ENCODE results near the gene SLC35D1. TPM values are rescaled to one million over a fixed set of nuclear protein-coding genes. Genes with fewer than 3 reads are reported as not detected.

The SLC35D1 gene
- polyA plus RNA-seq, 1 of the 3 experiments (the other 2 are of a cell fraction): 4.8 TPM

- Histone ChIP-seq H3K9me2 (no peaks in the 10 kb centered on the region), H3K4me3 (ENCODE audit: low read depth in 2 of 2, low read length in 1 of 2) (no peak overlapping the region), H3K36me3 (replicated peaks in 1 of 2; ENCODE audit: control insufficient read depth in 1 of 2, insufficient read depth in 2 of 2, low read length in 1 of 2) (peaks cover 33% of the 10 kb centered on the region in 2 experiments), H2AFZ (ENCODE audit: low read depth) (no peak overlapping the region), H3K4me1 (ENCODE audit: control insufficient read depth in 1 of 2, insufficient read depth in 2 of 2, low read depth in 1 of 2, low read length in 1 of 2) (peaks cover 6 to 20% of the 10 kb centered on the region in 2 experiments; a peak in 3 of 4 replicates), H3K9me3 (no peaks in the 10 kb centered on the region), H3K4me2 (no peak overlapping the region), H3F3A (replicated peaks; ENCODE audit: insufficient read depth) (peaks cover 6% of the 10 kb centered on the region), H3K9ac (no peak overlapping the region), H4K20me1 (ENCODE audit: insufficient read depth) (no peaks in the 10 kb centered on the region), H3K27ac (ENCODE audit: low read depth in 2 of 2, low read length in 1 of 2) (peak overlapping the region; percentile 60 to 61), H3K79me2 (ENCODE audit: insufficient read depth) (no peaks in the 10 kb centered on the region), H3K27me3 (ENCODE audit: insufficient read depth) (no peaks in the 10 kb centered on the region)
- CTCF ChIA-PET: interaction anchor here (1.9 to 2.5 kb wide), 2 partner anchors 22 to 23 kb away, joined by 5 to 9 read pairs; no protein-coding TSS in a partner anchor
- DNase-seq: no peak
- TF ChIP-seq ZBTB33 (IDR thresholded peaks at IDR 0.05; ENCODE audit: borderline replicate concordance, low read depth): no peak
- no peak for TF ChIP-seq FOSL2 (IDR thresholded peaks at IDR 0.05; ENCODE audit: borderline replicate concordance, low read depth)
- TF ChIP-seq EZH2phosphoT487 (IDR thresholded peaks at IDR 0.05; ENCODE audit: borderline replicate concordance, low read depth): no peak
- TF ChIP-seq EP300 (IDR thresholded peaks at IDR 0.05; ENCODE audit: borderline replicate concordance in 1 of 2, low read depth in 1 of 2, low read length in 1 of 2): no peak
- no peak for TF ChIP-seq PBX3 (IDR thresholded peaks at IDR 0.05)
- TF ChIP-seq CTCF (IDR thresholded peaks at IDR 0.05): no peak
- no peak for TF ChIP-seq NFIC (IDR thresholded peaks at IDR 0.05; ENCODE audit: borderline replicate concordance)
- no peak for TF ChIP-seq CHD2 (IDR thresholded peaks at IDR 0.05; ENCODE audit: low read length, partially characterized antibody)
- no peak for TF ChIP-seq NRF1 (IDR thresholded peaks at IDR 0.05; ENCODE audit: low read depth, low read length)
- TF ChIP-seq SMC3 (IDR thresholded peaks at IDR 0.05; ENCODE audit: low read depth, low read length): no peak
- no peak for TF ChIP-seq RXRA (IDR thresholded peaks at IDR 0.05; ENCODE audit: borderline replicate concordance, low read depth)
- no peak for TF ChIP-seq FOXJ3 (CRISPR knock-in tag; IDR thresholded peaks at IDR 0.05)
- TF ChIP-seq YY1 (IDR thresholded peaks at IDR 0.05; ENCODE audit: low read depth): no peak
- TF ChIP-seq GABPA (IDR thresholded peaks at IDR 0.05; ENCODE audit: low read depth): no peak
- no peak for TF ChIP-seq RCOR1 (IDR thresholded peaks at IDR 0.05; ENCODE audit: low read length)
- no peak for TF ChIP-seq USF2 (IDR thresholded peaks at IDR 0.05; ENCODE audit: borderline replicate concordance, low read depth, low read length)
- 98% methylated on average over 4 of the region's 4 CpGs for WGBS (ENCODE audit: low lambda C conversion rate)
- POLR2A ChIA-PET: no interaction called here
Observed at GRCh38 chr1:67019121-67019520, 34.8 kb downstream of the SLC35D1 start.
